ENCODE data around the gene GREM2. TPM values are rescaled to one million over a fixed set of nuclear protein-coding genes. Genes with fewer than 3 reads are reported as not detected.

The GREM2 gene
- total and polyA plus RNA-seq, 9 of the 15 experiments (the other 6 are each of a cell fraction or from before 2014, with no cell fraction given), result 0.01 to 0.07 (median 0.05) TPM; not detected in 5

- H3K9me1 ChIP-seq (ENCODE audit: control insufficient read depth, insufficient read depth, low read length), result no peaks in the 10 kb centered on the region
- CTCF ChIA-PET (ENCODE audit: low intra/inter-chr PET ratio), result no interaction called here
- DNase-seq (ENCODE audit: extremely low read depth in 1 of 4, low spot score in 3 of 4) (no peak), ATAC-seq (no peak), FAIRE-seq (no peak)
- no peak overlapping the region for H3K9ac ChIP-seq (ENCODE audit: insufficient read depth in 1 of 2, low read depth in 2 of 2, low read length in 2 of 2)
- intact Hi-C loops (cut with micrococcal nuclease) (no loop called here), in situ Hi-C loops (cut with MboI) (no loop called here)
- TF ChIP-seq ZNF184 (CRISPR knock-in tag; IDR thresholded peaks at IDR 0.05) (no peak), COPS2 (conservative IDR thresholded peaks at IDR 0.05) (no peak), HEY1 (CRISPR knock-in tag; IDR thresholded peaks at IDR 0.05; ENCODE audit: borderline replicate concordance) (no peak), DDX20 (tag; IDR thresholded peaks at IDR 0.05; ENCODE audit: low read depth) (no peak), ZNF165 (CRISPR knock-in tag; IDR thresholded peaks at IDR 0.05; ENCODE audit: borderline replicate concordance) (no peak), ZNF282 (CRISPR knock-in tag; IDR thresholded peaks at IDR 0.05) (no peak), SRF (CRISPR knock-in tag; IDR thresholded peaks at IDR 0.05) (no peak), THRAP3 (IDR thresholded peaks at IDR 0.05; ENCODE audit: borderline replicate concordance) (no peak), PHB2 (IDR thresholded peaks at IDR 0.05; ENCODE audit: low read depth) (no peak), XRCC3 (IDR thresholded peaks at IDR 0.05) (no peak), ZNF232 (CRISPR knock-in tag; IDR thresholded peaks at IDR 0.05) (no peak), RAD21 (CRISPR knock-in tag; conservative IDR thresholded peaks at IDR 0.05 in 1 of 2, IDR thresholded peaks at IDR 0.05 in 1 of 2) (no peak), HNRNPL (IDR thresholded peaks at IDR 0.05; ENCODE audit: low read depth, low read length) (no peak), ZNF764 (CRISPR knock-in tag; IDR thresholded peaks at IDR 0.05; ENCODE audit: low read depth) (no peak), HNRNPK (IDR thresholded peaks at IDR 0.05; ENCODE audit: low read depth, low read length, poor library complexity, severe bottlenecking) (no peak), HBP1 (CRISPR knock-in tag; IDR thresholded peaks at IDR 0.05) (no peak), TCFL5 (CRISPR knock-in tag; conservative IDR thresholded peaks at IDR 0.05) (no peak), FUS (optimal IDR thresholded peaks at IDR 0.05; ENCODE audit: low read depth, low read length) (no peak)
- POLR2A ChIA-PET, result interaction anchor here (0.6 to 0.7 kb wide), 2 partner anchors 38 to 45 kb away, joined by 3 read pairs; no protein-coding TSS in a partner anchor
- no peak overlapping the region for H3K27ac ChIP-seq (ENCODE audit: extremely low read depth, low read depth, low read length)
- no peaks in the 10 kb centered on the region for H3K4me1 ChIP-seq (replicated peaks in 1 of 2; ENCODE audit: control insufficient read depth in 2 of 2, insufficient read depth in 2 of 2, low read length in 2 of 2)
- no peaks in the 10 kb centered on the region for H3K9me3 ChIP-seq (replicated peaks; ENCODE audit: control insufficient read depth, insufficient read depth, low read depth, low read length)
- H3K36me3 ChIP-seq (ENCODE audit: control insufficient read depth, insufficient read depth, low read length), result no peaks in the 10 kb centered on the region
- no peaks in the 10 kb centered on the region for H3K27me3 ChIP-seq (ENCODE audit: control insufficient read depth in 2 of 2, insufficient read depth in 2 of 2, low read length in 2 of 2)
- H3K4me3 ChIP-seq, result no peak overlapping the region
- 4% methylated on average over 5 of the region's 5 CpGs for WGBS (ENCODE audit: insufficient coverage, low coverage, missing lambda C conversion rate)
- H4K20me1 ChIP-seq (replicated peaks; ENCODE audit: control insufficient read depth, insufficient read depth, low read length), result no peaks in the 10 kb centered on the region
- H3K79me2 ChIP-seq (ENCODE audit: control insufficient read depth, insufficient read depth, low read length), result no peaks in the 10 kb centered on the region
- no peak overlapping the region for H2AFZ ChIP-seq (ENCODE audit: low read depth, low read length)
- H3K4me2 ChIP-seq (ENCODE audit: insufficient read depth, low read length), result no peak overlapping the region
- no TSS peak for BruUV-seq (replicated peaks)
These were observed 18.5 kb upstream of the GREM2 start for GRCh38 chr1:240630409-240630808.

Measured in K562 (cell line).